Pons (tissue), 1 donor: ENCODE data around the gene SLC17A3.

ENCODE experiments used
- DNase-seq: peaks from one replicate; pipeline ENCODE4 v3.0.0-alpha.2; 2016; ENCODE audit warnings: low spot score

The SLC17A3 gene

DNA sequence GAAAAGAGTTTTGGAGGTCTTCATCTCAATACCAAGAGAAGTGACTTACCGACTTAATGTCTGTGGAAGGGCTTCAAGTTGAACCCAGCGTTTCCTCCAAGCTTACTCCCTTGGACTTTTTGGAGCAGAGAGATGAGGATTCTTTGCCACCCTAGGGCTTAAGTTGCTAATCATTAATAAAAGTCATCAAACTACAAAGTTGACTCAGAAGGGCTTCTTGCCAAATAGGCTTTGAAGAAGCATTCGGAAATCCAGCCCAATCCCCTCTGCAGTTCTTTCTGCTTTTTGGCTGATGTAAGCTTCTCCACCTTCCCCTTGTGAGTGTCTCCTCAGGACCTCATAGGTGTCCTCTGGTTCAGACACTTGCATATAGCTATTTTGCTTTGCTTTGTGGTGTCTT is at the start of gene SLC17A3:
TSS of gene SLC17A3 (minus strand) at position 126 of the 400 bp plus-strand sequence. CDS start 5,856 bp downstream, outside the sequence.
- DNase-seq = no peak

GRCh38 chr6:25922301-25922700 is 48.3 kb upstream of the SLC17A3 start:
- DNase-seq = no peak

DNA sequence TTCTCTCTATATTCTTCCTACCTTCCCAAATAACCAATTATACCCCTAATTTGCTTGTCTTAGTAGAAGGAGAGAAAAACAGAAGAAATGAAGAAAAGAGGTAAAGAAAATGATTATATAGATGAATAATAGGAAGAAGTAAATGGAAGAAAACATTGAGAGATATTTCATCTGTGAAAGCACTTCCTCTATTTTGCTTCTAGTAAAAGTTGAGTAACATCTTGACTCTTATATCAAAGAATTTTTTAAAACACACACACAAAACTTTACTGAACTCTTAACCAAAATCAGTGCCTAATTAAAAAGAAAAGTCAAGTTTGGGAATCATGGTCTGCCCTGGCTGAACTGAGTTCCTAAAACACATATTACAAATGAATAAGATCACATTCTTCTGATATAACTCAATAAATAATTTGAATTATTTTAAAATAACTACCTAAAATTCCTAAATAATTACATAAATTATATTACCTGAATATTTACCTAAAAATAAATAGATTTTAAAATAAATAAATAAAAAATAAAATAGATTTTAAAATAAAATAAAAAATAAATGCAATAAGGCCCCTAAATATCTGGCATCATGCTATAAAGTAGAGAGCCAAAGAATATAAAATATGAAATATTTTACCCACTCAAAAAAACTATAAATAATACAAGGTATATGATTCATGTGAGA is 47.6 kb upstream of the SLC17A3 start:
- no peak for DNase-seq

- DNase-seq = no peak
Observed at GRCh38 chr6:25919657-25920056, 45.6 kb upstream of the SLC17A3 start.

DNA sequence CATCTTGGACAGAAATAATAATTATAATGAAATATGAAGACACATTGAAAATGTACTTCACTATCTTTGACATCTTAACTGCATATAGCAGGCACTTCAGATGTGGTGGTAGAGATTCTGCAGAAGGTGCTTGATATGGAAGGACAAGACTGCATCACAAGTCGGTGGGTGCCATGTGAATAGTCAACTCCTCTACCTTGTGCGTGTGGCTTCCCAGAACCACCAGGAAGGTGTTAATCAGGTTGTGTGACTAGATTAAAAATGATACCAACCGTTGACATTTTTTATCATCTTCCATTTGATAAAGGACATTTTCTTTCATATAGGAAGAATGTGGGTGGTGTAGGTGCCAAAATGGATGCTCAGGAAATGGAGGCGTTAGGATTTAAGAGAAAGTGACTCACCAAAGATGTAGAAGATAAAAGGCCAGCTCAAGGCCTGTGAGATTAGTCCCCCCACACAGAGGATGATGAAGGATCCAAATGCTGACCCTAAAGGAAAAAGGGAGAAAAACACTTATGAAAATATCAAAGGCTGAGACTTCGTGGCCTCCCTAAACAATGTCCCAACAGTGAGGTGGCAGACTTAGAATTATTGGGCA is 44.1 kb upstream of the SLC17A3 start:
- DNase-seq = no peak

DNA sequence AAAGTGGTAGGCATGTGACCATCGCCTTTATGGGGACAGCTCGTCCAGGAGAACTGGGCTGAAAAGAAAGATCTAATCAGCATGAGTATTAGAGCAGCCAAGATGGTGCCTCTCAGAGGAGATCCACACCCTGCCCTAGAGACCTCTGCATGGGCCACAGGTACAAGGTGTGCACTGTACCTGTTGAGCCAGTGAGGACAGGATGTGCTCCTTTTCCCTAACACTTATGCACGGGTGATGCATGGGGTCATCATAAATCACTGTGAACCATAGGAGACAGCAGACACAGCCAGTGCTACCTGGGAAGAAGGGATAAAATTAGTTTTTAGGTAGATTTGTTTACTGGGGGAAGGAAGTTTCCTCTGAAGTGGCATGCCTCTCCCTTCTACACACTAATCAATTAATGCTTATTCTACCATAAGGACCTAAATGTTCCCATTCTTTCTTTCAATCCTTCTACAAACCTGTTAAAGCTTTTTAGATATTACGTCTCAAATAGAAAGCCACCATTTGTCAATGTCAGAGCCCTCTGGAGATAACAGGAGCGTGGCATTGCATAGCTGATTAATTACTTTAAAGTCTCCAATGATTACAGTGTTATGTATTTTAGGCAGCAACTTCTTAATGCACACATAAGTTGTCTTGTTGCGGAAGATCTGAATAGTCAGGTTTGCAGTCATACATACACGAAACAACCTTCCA is 42.9 kb upstream of the SLC17A3 start:
- DNase-seq = no peak

- no peak for DNase-seq
Observed at GRCh38 chr6:25916330-25916729, 42.3 kb upstream of the SLC17A3 start.

- DNase-seq = no peak
Observed at GRCh38 chr6:25913741-25914140, 39.7 kb upstream of the SLC17A3 start.

GRCh38 chr6:25911351-25911750 is 37.3 kb upstream of the SLC17A3 start:
- no peak for DNase-seq

DNA sequence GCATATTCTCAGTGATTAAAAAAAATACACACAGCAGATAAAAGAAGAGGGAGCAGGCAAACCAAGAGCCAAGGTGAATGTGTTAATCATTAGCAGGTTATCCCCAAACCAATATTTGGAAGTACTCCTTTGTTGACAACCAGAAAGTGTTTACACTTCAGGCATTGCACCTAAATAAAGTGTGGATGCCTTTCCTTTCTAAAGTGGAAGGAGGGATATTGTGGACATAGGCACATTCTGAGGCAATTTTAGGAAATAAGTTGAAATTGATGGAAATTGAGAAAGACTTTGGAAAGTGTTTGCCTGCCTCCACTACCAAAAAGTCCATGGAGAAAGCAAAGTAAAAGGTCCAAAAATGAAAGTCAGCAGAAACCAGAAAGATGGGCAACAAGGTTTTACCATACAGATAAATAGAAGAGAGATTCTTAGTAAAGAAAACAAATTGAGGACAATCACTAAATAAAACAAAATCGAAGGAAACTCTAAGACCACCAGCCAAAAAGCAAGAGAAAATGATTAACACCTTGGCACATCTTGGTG is 33.5 kb upstream of the SLC17A3 start:
- DNase-seq = no peak

DNA sequence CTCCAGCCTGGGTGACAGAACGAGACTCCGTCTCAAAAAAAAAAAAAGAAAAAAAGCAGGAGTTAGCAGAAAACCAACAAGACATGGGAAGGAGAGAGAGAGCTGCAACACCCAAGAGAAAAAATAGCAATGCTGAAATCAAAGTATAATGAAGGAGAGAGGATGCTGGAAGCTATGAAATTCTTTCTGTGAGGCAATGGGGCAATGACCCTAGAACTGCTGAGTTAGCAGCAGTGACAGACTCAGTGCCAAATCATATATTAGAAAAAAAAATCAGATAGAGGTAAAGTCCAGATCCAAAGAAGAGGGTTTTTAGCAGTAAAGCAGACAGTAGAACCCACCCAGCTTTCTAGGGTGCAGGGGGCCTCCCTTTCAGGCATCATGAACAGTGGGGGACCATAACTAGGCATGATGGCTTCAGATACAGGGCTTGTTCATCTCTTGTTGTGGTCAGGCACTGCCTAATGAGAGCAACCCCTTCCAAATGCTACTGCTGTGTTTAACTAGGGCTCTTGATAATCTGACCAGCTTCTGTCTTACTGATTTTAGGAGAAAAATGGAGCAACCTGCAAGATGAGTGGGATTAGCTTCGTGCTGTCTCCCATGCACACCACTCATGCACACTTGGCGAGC is 29.5 kb upstream of the SLC17A3 start:
- DNase-seq = no peak

- no peak for DNase-seq
Observed at GRCh38 chr6:25902071-25902470, 28.0 kb upstream of the SLC17A3 start.

DNA sequence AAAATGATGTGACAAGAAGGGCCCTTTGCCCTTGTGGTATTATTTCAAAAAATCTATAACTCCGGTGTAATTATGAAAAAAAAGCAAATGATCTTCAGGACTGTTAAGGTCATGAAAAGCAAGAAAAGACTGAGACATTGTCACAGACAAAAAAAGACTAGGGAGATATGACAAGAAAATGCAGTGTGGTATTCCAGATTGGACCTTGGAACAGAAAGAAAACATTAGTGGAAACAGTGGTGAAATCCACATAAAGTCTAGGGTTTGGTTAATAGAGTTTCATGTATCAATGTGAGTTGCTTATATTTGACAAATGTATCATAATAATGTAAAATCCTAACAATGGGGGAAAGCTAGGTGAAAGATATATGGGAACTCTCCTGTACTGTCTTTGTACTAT is 26.8 kb upstream of the SLC17A3 start:
- no peak for DNase-seq

GRCh38 chr6:25899580-25900408 is 25.8 kb upstream of the SLC17A3 start:
- DNase-seq = no peak

DNA sequence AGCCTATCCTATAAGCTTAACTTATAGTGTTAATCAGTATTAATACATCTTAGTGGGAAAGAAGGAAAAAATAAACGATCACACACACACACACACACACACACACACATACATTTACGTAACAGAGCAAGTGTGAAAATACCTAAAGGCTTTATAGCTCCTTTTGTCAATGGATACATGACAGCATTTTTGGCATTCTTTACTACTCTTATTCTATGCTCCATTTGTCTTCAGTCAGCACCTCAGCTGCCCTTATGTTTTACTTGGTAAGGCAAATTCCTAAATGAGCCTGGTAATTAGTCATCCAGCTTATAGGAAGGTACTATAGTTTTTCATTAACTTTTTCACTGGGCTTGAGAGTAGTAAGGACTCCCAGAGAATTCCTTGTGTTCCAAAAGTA is 25.1 kb upstream of the SLC17A3 start:
- DNase-seq = no peak

GRCh38 chr6:25898289-25898977 is 24.4 kb upstream of the SLC17A3 start:
- DNase-seq = no peak

DNA sequence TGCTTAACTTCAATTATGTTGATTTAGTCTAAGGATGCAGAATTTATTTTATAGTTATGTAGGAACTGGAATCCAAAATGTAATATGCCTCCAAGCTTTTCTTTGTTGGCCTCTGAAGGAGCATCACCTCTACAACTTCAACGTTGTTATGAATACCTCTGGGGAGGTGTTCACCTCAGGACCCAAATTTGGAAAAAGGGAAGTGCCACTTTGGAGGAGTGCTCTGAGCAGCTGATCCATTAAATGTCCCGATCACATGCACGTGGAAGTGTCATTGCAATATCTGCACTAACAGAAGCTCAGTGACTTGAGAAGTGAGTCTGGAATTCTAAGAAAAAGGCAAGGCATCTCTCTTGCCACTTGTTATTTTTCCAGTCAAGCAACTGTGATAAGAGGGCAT is 22.2 kb upstream of the SLC17A3 start:
- no peak for DNase-seq

- DNase-seq = no peak
Observed at GRCh38 chr6:25895771-25896170, 21.7 kb upstream of the SLC17A3 start.

GRCh38 chr6:25893778-25894177 is 19.7 kb upstream of the SLC17A3 start:
- DNase-seq = no peak

GRCh38 chr6:25892877-25893276 is 18.8 kb upstream of the SLC17A3 start:
- no peak for DNase-seq
